H1 (cell line): ENCODE results near the gene HOXC11.
A peak's percentile ranks its signal among the peaks of the same experiment; 100 is the strongest.

Experiments used
- BCL11A ChIP-seq, 2 experiments: IDR thresholded peaks; one replicate each; pipeline ENCODE4 v1.6.1; 2011; ENCODE audit warnings: low read depth in 2 of 2, low read length in 2 of 2, mild to moderate bottlenecking in 2 of 2
- EZH2 ChIP-seq: fragments of 200-600 bp; sonication (generic); IDR thresholded peaks from 2 replicates; pipeline ENCODE4 v1.7.1; 2012; ENCODE audit warnings: low read depth, mild to moderate bottlenecking, moderate library complexity, low read length, inconsistent platforms; ENCODE audit not compliant: severe bottlenecking
- HDAC6 ChIP-seq: IDR thresholded peaks from one replicate; pipeline ENCODE4 v1.7.1; 2012; ENCODE audit warnings: low read depth, mild to moderate bottlenecking, inconsistent platforms, low read length, moderate library complexity
- RFX5 ChIP-seq: IDR thresholded peaks from 2 replicates; pipeline ENCODE4 v1.6.1; 2011; ENCODE audit warnings: low read depth, low read length, improper control_type of control experiment, borderline replicate concordance
- SUZ12 ChIP-seq: fragments of 200-600 bp; sonication (generic); IDR thresholded peaks from 2 replicates; pipeline ENCODE4 v1.6.1; 2012; ENCODE audit warnings: mild to moderate bottlenecking, inconsistent platforms, low read length, moderate library complexity, mixed read lengths
- ZNF274 ChIP-seq: IDR thresholded peaks from 2 replicates; pipeline ENCODE4 v1.7.0; 2012; ENCODE audit warnings: low read length, borderline replicate concordance; ENCODE audit errors: extremely low read depth
- TF ChIP-seq, protein P1 (sequence below), 3 experiments: IDR thresholded peaks; 1 replicate in 2 of 3; 2 replicates in 1 of 3; pipeline versions ENCODE4 v1.5.1 to v1.6.1; 2011; ENCODE audit warnings: low read length in 3 of 3, mild to moderate bottlenecking in 3 of 3, inconsistent platforms in 2 of 3, low read depth in 1 of 3, moderate library complexity in 1 of 3; ENCODE audit not compliant: insufficient read depth in 1 of 3; ENCODE audit errors: control extremely low read depth in 1 of 3

DNA sequence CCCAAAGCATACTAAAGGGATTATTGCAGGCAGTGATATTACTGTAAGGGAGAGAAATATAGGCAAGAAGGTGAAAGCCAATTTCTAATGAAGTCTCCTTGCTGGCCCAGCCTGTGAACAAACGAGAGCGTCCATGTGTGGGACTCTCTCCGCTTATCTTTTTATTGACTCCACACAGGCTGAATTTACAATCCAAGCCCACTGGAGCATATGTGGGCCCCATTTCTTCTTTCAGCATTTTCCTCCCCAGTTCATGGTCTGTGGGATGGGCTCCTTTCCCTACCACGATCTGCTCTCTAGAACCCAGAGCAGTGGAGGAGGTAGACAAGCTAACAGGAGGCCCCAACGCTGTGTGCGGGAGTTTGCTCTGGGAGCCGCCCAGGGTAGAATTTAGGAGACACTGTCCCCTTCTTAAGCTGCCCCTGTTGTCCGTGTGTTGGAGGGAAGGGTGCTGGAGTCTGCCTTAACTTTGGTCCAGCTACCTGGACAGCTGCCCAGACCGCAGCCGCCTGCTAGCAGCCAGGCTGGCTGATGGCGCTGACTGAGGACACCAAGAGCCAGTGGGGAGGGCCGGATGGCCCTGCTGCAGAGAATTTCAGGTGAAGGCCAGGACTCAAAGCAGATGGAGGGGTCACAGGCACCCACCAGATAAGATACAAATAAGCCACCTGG lies 3.2 kb upstream of the HOXC11 start:
- TF ChIP-seq, protein P1, sequence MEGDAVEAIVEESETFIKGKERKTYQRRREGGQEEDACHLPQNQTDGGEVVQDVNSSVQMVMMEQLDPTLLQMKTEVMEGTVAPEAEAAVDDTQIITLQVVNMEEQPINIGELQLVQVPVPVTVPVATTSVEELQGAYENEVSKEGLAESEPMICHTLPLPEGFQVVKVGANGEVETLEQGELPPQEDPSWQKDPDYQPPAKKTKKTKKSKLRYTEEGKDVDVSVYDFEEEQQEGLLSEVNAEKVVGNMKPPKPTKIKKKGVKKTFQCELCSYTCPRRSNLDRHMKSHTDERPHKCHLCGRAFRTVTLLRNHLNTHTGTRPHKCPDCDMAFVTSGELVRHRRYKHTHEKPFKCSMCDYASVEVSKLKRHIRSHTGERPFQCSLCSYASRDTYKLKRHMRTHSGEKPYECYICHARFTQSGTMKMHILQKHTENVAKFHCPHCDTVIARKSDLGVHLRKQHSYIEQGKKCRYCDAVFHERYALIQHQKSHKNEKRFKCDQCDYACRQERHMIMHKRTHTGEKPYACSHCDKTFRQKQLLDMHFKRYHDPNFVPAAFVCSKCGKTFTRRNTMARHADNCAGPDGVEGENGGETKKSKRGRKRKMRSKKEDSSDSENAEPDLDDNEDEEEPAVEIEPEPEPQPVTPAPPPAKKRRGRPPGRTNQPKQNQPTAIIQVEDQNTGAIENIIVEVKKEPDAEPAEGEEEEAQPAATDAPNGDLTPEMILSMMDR (IDR thresholded peaks at IDR 0.05; ENCODE audit: control extremely low read depth in 1 of 3, insufficient read depth in 1 of 3, low read depth in 1 of 3, low read length in 3 of 3), result no peak
- TF ChIP-seq EZH2, result peak; percentile 81
- no peak for TF ChIP-seq BCL11A (IDR thresholded peaks at IDR 0.05; ENCODE audit: low read depth in 2 of 2, low read length in 2 of 2)
- peak; percentile 91 for TF ChIP-seq SUZ12
- no peak for TF ChIP-seq HDAC6
- TF ChIP-seq ZNF274, result no peak
- no peak for TF ChIP-seq RFX5
